HG02943 (cell line): ENCODE measurements around the gene SORCS1.
A peak's percentile ranks its signal among the peaks of the same experiment; 100 is the strongest.

Experiments used
- ATAC-seq: cut with Tn5 transposase; IDR thresholded peaks from one replicate; pipeline ENCODE4 v1.9.1; 2021; ENCODE audit warnings: mild to moderate bottlenecking, low read depth, moderate library complexity; ENCODE audit not compliant: unreplicated experiment

The SORCS1 gene

DNA sequence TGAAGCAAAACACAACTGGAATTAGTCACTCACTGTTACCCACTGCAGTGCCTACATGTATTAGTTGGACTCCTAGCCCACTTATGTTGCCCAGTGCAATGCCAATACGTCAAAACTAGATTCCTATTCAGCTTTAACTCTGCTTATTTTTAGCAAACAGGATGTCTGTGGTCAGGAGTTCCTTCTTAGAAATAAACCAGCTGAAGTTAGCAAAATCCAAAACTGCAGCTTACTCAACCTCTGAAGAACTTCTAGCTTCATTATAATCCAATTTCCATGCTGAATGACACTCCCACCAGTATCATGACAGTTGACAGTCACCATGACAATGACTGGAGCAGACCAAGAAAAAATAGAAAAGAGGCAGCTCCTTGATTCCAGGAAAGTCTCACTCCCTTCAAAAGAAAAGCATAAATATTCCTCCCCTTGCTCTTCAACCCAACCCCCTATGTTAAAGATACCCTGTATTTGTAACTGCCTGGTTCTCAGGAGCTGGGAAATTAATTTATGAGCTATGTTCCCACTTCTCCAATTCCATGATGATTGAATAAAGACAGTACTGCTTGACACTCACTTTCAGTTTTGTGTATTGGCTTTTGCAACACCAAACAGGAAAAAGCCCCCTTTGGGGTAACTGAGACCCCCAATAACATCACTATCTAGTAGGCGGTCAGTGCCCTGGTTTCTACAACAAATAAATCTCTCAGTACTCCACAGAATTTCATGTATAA, 327.4 kb downstream of the SORCS1 start:
- peak; percentile 97 for ATAC-seq

DNA sequence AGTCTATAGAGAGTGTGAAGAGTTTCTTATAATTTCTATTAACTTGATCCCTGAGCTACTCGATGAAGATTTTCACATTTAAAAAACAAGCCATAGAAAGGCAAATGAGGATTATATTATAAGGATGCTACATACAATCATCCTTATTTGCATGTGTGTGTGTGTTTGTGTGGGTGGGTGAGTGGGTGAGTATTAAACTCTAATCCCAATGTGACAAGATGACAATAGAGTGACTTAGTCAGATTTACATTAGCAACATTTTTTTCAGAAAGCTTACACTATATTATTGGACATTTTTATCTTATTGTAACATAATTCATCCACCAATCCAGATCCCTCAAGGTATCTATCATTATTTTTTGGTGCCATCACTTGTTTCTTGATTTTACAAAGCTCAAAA, 331.7 kb downstream of the SORCS1 start:
- no peak for ATAC-seq

DNA sequence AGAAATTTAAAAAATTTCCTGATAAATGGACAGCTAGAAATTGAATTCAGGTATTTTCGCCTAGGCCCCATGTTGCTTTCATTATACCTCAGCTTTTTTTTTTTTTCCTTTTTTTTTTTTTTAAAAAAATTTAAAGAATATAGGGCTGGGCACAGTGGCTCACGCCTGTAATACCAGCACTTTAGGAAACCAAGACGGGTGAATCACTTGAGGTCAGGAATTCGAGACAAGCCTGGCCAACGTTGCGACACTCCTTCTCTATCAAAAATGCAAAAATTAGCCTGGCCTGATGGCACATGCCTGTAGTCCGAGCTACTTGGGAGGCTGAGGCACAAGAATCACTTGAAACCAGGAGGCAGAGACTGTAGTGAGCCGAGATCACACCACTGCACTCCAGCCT, 334.0 kb downstream of the SORCS1 start:
- no peak for ATAC-seq

- ATAC-seq: no peak
Observed at GRCh38 chr10:106830006-106830405, 334.5 kb downstream of the SORCS1 start.

- ATAC-seq: no peak
Observed at GRCh38 chr10:106826716-106827115, 337.8 kb downstream of the SORCS1 start.

GRCh38 chr10:106825576-106826364, 338.7 kb downstream of the SORCS1 start:
- ATAC-seq: no peak

GRCh38 chr10:106820579-106820978, 343.9 kb downstream of the SORCS1 start:
- ATAC-seq: no peak

GRCh38 chr10:106819490-106819889, 345.0 kb downstream of the SORCS1 start:
- no peak for ATAC-seq

DNA sequence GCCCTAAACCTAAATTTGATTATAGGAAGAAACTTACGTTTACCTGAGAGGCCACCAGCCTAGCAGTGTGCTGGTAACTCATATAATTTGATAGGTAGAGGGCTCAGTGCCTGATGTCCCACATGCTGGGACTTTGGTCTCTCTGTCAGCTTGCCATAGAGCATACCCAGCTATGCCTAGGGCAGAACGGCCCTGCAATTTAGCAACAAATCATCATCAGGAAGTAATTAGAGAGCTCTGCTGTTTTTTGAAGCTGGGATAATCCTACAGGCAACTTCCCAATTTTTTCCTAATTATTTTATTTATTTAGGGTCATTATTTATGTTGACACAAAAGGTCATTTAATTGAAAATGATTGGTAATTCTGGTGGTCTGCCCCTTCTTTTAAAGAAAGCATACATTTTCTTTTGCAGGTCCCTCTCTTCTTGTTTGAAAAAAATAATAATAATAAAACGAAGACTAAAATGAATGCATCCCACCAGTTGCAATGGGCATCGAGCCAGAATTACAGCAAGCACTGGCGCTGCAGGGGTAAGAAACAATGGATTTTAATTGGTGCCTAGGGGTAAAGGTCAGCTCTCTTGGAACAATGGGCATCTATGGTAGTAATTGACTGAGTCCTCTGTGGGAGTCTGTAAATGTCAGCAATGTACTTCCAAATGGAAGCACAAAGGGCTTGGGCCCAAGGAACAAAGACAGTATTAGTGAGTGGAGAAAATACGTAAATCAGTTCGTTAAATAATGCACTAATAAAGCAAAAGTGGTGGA, 348.0 kb downstream of the SORCS1 start:
- ATAC-seq: no peak

GRCh38 chr10:106815427-106816043, 349.0 kb downstream of the SORCS1 start:
- ATAC-seq: peak; percentile 55

- ATAC-seq: no peak
Observed at GRCh38 chr10:106804992-106805582, 359.4 kb downstream of the SORCS1 start.

DNA sequence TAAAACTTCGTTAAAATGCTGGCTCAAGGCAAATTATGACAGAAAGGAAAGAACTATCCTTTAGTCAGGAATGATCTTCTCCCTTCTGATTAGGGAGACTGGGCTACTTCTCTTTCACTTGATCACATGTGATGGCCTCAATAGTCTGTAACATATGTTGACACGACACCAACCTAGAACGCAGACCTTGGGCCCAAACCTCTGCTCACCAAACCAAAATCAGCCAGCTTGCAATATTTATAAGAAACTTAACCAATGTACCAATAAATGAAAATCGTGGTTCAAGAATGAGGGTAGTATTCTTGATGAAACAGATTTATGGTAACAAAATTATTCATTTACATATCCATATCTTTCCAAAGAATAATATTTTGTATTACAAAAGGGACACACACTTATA, 361.6 kb downstream of the SORCS1 start:
- ATAC-seq: no peak

GRCh38 chr10:106799776-106800175, 364.7 kb downstream of the SORCS1 start:
- no peak for ATAC-seq

DNA sequence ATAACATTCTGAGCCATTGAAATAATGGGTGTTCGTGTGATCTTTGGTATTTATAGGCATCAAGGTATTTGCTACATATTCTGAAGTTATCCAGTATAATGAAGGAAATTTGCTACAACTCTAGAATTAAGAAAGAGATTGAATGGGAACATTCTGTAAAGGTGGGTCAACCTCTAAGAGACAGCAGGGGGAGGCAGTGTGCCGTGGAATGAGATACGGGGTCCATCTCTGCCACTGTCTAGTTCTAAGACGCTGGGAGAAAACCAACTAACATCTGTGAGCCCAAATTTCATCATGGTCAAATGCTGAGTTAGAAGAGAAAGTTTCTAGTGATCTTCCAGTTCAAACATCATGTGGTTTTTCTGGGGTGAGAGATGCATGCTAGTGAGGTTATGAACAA, 368.9 kb downstream of the SORCS1 start:
- peak; percentile 99 for ATAC-seq

- no peak for ATAC-seq
Observed at GRCh38 chr10:106793617-106794016, 370.9 kb downstream of the SORCS1 start.

- ATAC-seq: no peak
Observed at GRCh38 chr10:106789623-106790022, 374.9 kb downstream of the SORCS1 start.

- ATAC-seq: no peak
Observed at GRCh38 chr10:106788982-106789381, 375.5 kb downstream of the SORCS1 start.

GRCh38 chr10:106785528-106785927, 379.0 kb downstream of the SORCS1 start:
- no peak for ATAC-seq

DNA sequence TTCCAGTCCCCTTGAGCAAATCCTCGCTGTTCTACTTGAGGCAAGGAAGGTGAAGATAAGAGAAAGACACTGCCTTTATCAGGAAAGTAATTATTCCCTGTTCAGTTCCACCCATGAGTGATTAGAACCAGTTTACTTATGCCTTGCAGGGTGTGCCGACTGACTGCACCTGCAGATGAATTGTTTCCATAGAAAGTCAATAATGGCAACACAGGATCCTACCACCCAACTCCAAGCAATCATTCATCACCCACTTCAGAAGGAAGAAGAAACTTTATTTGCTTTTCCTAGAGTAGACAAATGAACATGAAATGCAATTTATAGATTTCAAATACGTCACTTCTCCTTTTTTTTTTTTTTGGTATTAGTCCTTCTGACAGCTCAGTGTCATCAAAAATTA, 383.9 kb downstream of the SORCS1 start:
- no peak for ATAC-seq

GRCh38 chr10:106777841-106778240, 386.7 kb downstream of the SORCS1 start:
- no peak for ATAC-seq
